Spleen (tissue), 11 donors: ENCODE data around the gene NRDE2. TPM values are rescaled to one million over a fixed set of nuclear protein-coding genes. Genes with fewer than 3 reads are reported as not detected.

ENCODE experiments used
- DNase-seq: peaks from one replicate; pipeline ENCODE4 v3.0.0-alpha.2; 2020
- H3K27ac ChIP-seq, 8 donors: fragments of 200-600 bp; sonication (generic) in 7 of 8; 1 replicate in 4 of 8; 2 replicates in 4 of 8; pipeline versions ENCODE4 v1.5.0 to v1.8.0; 2016 to 2021; ENCODE audit warnings: inconsistent platforms in 4 of 8, mild to moderate bottlenecking in 4 of 8, moderate library complexity in 1 of 8
- H3K27me3 ChIP-seq, 7 donors: fragments of 200-600 bp; sonication (generic) in 6 of 7; replicated peaks in 1 of 7; 1 replicate in 4 of 7; 2 replicates in 3 of 7; pipeline versions ENCODE4 v1.5.0 to v1.8.0; 2016 to 2021; ENCODE audit warnings: inconsistent platforms in 3 of 7, mild to moderate bottlenecking in 1 of 7
- H3K36me3 ChIP-seq, 6 donors: fragments of 200-600 bp; sonication (generic) in 5 of 6; 1 replicate in 4 of 6; 2 replicates in 2 of 6; pipeline versions ENCODE4 v1.5.0 to v1.8.0; 2016 to 2021; ENCODE audit warnings: inconsistent platforms in 2 of 6
- H3K4me1 ChIP-seq, 6 donors: fragments of 200-600 bp; sonication (generic) in 5 of 6; 1 replicate in 3 of 6; 2 replicates in 3 of 6; pipeline versions ENCODE4 v1.5.0 to v1.8.0; 2016 to 2021; ENCODE audit warnings: inconsistent platforms in 3 of 6
- H3K4me3 ChIP-seq, 8 donors: fragments of 200-600 bp; sonication (generic) in 7 of 8; 1 replicate in 4 of 8; 2 replicates in 4 of 8; pipeline versions ENCODE4 v1.5.0 to v1.8.0; 2016 to 2021; ENCODE audit warnings: inconsistent platforms in 4 of 8, mild to moderate bottlenecking in 4 of 8, moderate library complexity in 2 of 8
- H3K9me3 ChIP-seq, 8 donors: fragments of 200-600 bp; sonication (generic) in 7 of 8; 1 replicate in 4 of 8; 2 replicates in 4 of 8; pipeline versions ENCODE4 v1.5.0 to v1.8.0; 2016 to 2021; ENCODE audit warnings: inconsistent platforms in 4 of 8
- POLR2A ChIP-seq, 3 donors: fragments of 450-650 bp; IDR thresholded peaks; one replicate each; pipeline ENCODE4 v1.5.1; 2017; ENCODE audit warnings: antibody characterized with exemption in 3 of 3, mild to moderate bottlenecking in 1 of 3
- POLR2AphosphoS5 ChIP-seq, 3 donors: sonication (generic); formaldehyde crosslinking; IDR thresholded peaks; one replicate each; pipeline ENCODE4 v1.5.1; 2017; ENCODE audit warnings: antibody characterized with exemption in 3 of 3
- WGBS, 5 donors: extraction: QIAGEN DNeasy Blood & Tissue Kit in 3 of 5; methylation state at CpG; one replicate each; pipeline versions ENCODE4 v1.1.5 to v1.1.7; 2013 to 2018; 5-methylcytosine and 5-hydroxymethylcytosine counted together
- intact Hi-C: fragments of 100-400 bp; cut with DNase I; formaldehyde crosslinking; loops from one replicate; pipeline ENCODE4 v1.15.0; 2023; ENCODE audit warnings: low total_unique reads
- polyA plus RNA-seq, 3 donors: library from polyadenylated mRNA; stranded (reverse); fragments of 200-250 nt; gene quantifications; one replicate each; pipeline ENCODE4 v1.2.1, GENCODE V29; 2013
- total RNA-seq, 7 donors: library from RNA; depleted of rRNA in 3 of 7; stranded (reverse); fragments of >200 nt in 3 of 7; fragmentation: NEBNext Ultra II Directional in 4 of 7; extraction: Animal tissue kit (Norgen Biotek cat#: 25700) in 4 of 7; gene quantifications; one replicate each; pipeline versions ENCODE4 v1.1.0 to v1.2.1, GENCODE V29; 2016 to 2021
- TF ChIP-seq, protein P1 (sequence below), 11 experiments: fragments of 200-600 bp in 7 of 11; fragments of 450-650 bp in 4 of 11; sonication (generic) in 4 of 11; IDR thresholded peaks in 8 of 11; conservative IDR thresholded peaks in 3 of 11; 1 replicate in 7 of 11; 2 replicates in 4 of 11; pipeline versions ENCODE4 v1.4.0 to v1.8.0; 2016 to 2021; ENCODE audit warnings: antibody characterized with exemption in 11 of 11, inconsistent platforms in 4 of 11, mild to moderate bottlenecking in 1 of 11
- donor health status: healthy with polysubstance abuse.
- donor health status: DM: no; HTN: no; CAD: no; lungs with moderate emphysema.
- donor health status: DM: no; HTN: no; CAD: no.
- donor health status: Bipolar disorder and iron deficiency.
- donor health status: healthy.
- donor health status: DM: no; HTN: no; CAD: no.
- donor health status: DM: yes; HTN: yes; CAD: no.

The NRDE2 gene
- total and polyA plus RNA-seq, 10 donors, result 6.3 to 28.9 (median 17.0) TPM

DNA sequence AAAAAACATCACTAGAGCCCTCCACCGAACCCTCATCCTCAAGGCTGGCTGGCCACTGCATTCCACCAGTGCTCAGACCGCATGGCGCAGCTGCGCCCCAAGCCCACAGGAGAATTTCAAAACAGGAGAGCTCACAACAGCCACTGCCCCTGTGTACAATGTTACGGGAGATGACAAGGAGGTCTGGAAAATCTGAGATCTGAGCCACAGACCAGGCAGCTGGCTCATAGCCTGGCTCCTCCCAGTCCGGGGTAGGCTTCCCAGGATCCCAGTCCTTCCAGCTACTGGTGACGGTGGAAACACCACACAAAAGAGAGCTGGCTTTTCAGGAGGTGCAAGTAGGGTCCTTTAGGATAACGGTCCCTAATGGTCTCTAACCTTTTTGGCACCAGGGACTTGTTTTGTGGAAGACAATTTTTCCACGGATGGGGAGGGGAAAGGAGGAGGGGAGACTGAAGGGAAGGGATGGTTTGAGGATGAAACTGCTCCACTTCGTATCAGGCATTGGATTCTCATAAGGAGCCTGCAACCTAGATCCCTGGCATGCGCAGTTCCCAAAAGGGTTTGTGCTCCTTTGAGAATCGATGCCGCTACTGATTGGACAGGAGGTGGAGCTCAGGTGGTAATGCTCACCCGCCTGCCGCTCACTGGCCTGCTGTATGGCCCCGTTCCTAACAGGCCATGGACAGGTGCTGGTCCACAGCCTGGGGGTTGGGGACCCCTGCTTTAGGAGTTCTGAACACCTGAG, 23.0 kb upstream of the NRDE2 start:
- intact Hi-C loops, result no loop called here
- Histone ChIP-seq H3K27ac (no peak overlapping the region), H3K27me3 (peaks cover 0 to 7% (median 0%) of the 10 kb centered on the region in 7 donors), H3K9me3 (no peaks in the 10 kb centered on the region), H3K4me3 (no peak overlapping the region), H3K4me1 (no peaks in the 10 kb centered on the region), H3K36me3 (no peaks in the 10 kb centered on the region)
- DNase-seq, result no peak
- 80 to 86% (median 84%) methylated on average over 14 to 16 of the region's 16 CpGs for WGBS, 5 donors
- TF ChIP-seq POLR2AphosphoS5 (IDR thresholded peaks at IDR 0.05), result no peak

DNA sequence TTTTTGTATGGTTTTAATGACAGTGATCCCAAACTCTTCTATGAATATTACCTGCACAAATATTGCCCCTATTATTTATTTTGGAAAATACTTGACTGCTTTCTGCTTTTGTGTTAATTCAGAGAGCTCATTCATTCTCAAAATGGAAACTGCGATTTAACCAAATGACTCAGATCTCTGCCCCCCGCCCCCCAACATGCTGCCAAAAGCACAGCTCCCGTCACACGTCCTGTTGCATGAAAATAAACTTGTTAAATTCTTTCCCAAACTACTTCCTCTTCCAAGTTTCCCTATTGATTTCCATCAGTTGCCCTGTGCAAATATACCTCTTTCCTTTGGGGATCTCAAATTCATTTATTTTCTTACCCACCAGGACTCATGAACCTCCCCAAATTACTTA, 18.0 kb upstream of the NRDE2 start:
- TF ChIP-seq, protein P1, sequence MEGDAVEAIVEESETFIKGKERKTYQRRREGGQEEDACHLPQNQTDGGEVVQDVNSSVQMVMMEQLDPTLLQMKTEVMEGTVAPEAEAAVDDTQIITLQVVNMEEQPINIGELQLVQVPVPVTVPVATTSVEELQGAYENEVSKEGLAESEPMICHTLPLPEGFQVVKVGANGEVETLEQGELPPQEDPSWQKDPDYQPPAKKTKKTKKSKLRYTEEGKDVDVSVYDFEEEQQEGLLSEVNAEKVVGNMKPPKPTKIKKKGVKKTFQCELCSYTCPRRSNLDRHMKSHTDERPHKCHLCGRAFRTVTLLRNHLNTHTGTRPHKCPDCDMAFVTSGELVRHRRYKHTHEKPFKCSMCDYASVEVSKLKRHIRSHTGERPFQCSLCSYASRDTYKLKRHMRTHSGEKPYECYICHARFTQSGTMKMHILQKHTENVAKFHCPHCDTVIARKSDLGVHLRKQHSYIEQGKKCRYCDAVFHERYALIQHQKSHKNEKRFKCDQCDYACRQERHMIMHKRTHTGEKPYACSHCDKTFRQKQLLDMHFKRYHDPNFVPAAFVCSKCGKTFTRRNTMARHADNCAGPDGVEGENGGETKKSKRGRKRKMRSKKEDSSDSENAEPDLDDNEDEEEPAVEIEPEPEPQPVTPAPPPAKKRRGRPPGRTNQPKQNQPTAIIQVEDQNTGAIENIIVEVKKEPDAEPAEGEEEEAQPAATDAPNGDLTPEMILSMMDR (IDR thresholded peaks at IDR 0.05 in 8 of 11, conservative IDR thresholded peaks at IDR 0.05 in 3 of 11), result no peak
- TF ChIP-seq POLR2AphosphoS5 (IDR thresholded peaks at IDR 0.05) (no peak), POLR2A (IDR thresholded peaks at IDR 0.05) (no peak)
- WGBS, 5 donors, result 38 to 59% (median 44%) methylated on average over 4 of the region's 4 CpGs
- intact Hi-C loops, result no loop called here
- Histone ChIP-seq H3K9me3 (no peaks in the 10 kb centered on the region), H3K36me3 (no peaks in the 10 kb centered on the region), H3K4me1 (no peaks in the 10 kb centered on the region), H3K27ac (no peak overlapping the region), H3K27me3 (peaks cover 0 to 3% (median 0%) of the 10 kb centered on the region in 7 donors), H3K4me3 (no peak overlapping the region)
- DNase-seq, result no peak

- no peak overlapping the region for H3K27ac ChIP-seq
- H3K9me3 ChIP-seq, result no peaks in the 10 kb centered on the region
- no peak for DNase-seq
- H3K27me3 ChIP-seq, result no peaks in the 10 kb centered on the region
- TF ChIP-seq, protein P1 (IDR thresholded peaks at IDR 0.05 in 8 of 11, conservative IDR thresholded peaks at IDR 0.05 in 3 of 11), result no peak
- TF ChIP-seq POLR2AphosphoS5 (IDR thresholded peaks at IDR 0.05) (no peak), POLR2A (IDR thresholded peaks at IDR 0.05) (no peak)
- H3K4me1 ChIP-seq, result no peaks in the 10 kb centered on the region
- WGBS, 5 donors, result 87 to 94% (median 93%) methylated on average over 2 of the region's 2 CpGs
- H3K4me3 ChIP-seq, result no peak overlapping the region
- H3K36me3 ChIP-seq, result no peaks in the 10 kb centered on the region
- intact Hi-C loops, result no loop called here
Observed at GRCh38 chr14:90348270-90348669, 16.5 kb upstream of the NRDE2 start.

- H3K36me3 ChIP-seq, result no peaks in the 10 kb centered on the region
- no peak overlapping the region for H3K27ac ChIP-seq
- no peaks in the 10 kb centered on the region for H3K9me3 ChIP-seq
- intact Hi-C loops, result no loop called here
- DNase-seq, result no peak
- TF ChIP-seq POLR2A (IDR thresholded peaks at IDR 0.05) (no peak), POLR2AphosphoS5 (IDR thresholded peaks at IDR 0.05) (no peak)
- TF ChIP-seq, protein P1 (IDR thresholded peaks at IDR 0.05 in 8 of 11, conservative IDR thresholded peaks at IDR 0.05 in 3 of 11), result no peak
- no peak overlapping the region for H3K4me3 ChIP-seq
- no peaks in the 10 kb centered on the region for H3K4me1 ChIP-seq
- H3K27me3 ChIP-seq, result peaks cover 0 to 3% (median 0%) of the 10 kb centered on the region in 7 donors
Observed at GRCh38 chr14:90345239-90345557, 13.5 kb upstream of the NRDE2 start.
